A549 (cell line): ENCODE data around the gene CHD1L.

ENCODE experiments used
- CHD2 ChIP-seq: fragments of 150-350 bp; IDR thresholded peaks from 2 replicates; pipeline ENCODE4 v1.6.1; 2014; ENCODE audit warnings: low read length; ENCODE audit not compliant: partially characterized antibody
- CHD4 ChIP-seq: fragments of 200-600 bp; sonication (generic); IDR thresholded peaks from 2 replicates; pipeline ENCODE4 v1.6.1; 2016; ENCODE audit warnings: antibody characterized with exemption, mild to moderate bottlenecking, borderline replicate concordance
- EP300 ChIP-seq, 2 experiments: fragments of >200 bp; sonication (Bioruptor Twin); formaldehyde crosslinking; IDR thresholded peaks; 2 replicates in 1 of 2; 3 replicates in 1 of 2; pipeline ENCODE4 v1.6.1; 2016 to 2017
- FOSL2 ChIP-seq, 2 experiments: fragments of 450-650 bp in 1 of 2; fragments of >200 bp in 1 of 2; sonication (Bioruptor Twin) in 1 of 2; formaldehyde crosslinking; IDR thresholded peaks; 2 replicates each; pipeline versions ENCODE4 v1.5.0 to v1.6.1; 2016 to 2020; ENCODE audit warnings: mild to moderate bottlenecking in 1 of 2, moderate library complexity in 1 of 2
- NR3C1 ChIP-seq: fragments of >200 bp; sonication (Bioruptor Twin); formaldehyde crosslinking; IDR thresholded peaks from 3 replicates; pipeline ENCODE4 v1.6.1; 2017
- POLR2A ChIP-seq: IDR thresholded peaks from 2 replicates; pipeline ENCODE4 v1.6.1; 2012; ENCODE audit warnings: mild to moderate bottlenecking, low read length
- POLR2AphosphoS2 ChIP-seq: conservative IDR thresholded peaks from 2 replicates; pipeline ENCODE4 v1.6.1; 2012; ENCODE audit warnings: low read length, improper control_type of control experiment, inconsistent platforms
- RAD21 ChIP-seq, 2 experiments: fragments of >200 bp in 1 of 2; sonication (Bioruptor Twin) in 1 of 2; formaldehyde crosslinking in 1 of 2; IDR thresholded peaks in 1 of 2; conservative IDR thresholded peaks in 1 of 2; 2 replicates in 1 of 2; 3 replicates in 1 of 2; pipeline ENCODE4 v1.6.1; 2012 to 2018; ENCODE audit warnings: inconsistent platforms in 1 of 2
- RNF2 ChIP-seq: fragments of 200-600 bp; sonication (generic); IDR thresholded peaks from 2 replicates; pipeline ENCODE4 v1.6.1; 2016; ENCODE audit warnings: low read depth, mild to moderate bottlenecking, antibody characterized with exemption, moderate library complexity, borderline replicate concordance
- SMC3 ChIP-seq: fragments of >200 bp; sonication (Bioruptor Twin); formaldehyde crosslinking; IDR thresholded peaks from 3 replicates; pipeline ENCODE4 v1.6.1; 2018; ENCODE audit warnings: inconsistent platforms
- SREBF2 ChIP-seq: fragments of 450-650 bp; IDR thresholded peaks from 2 replicates; pipeline ENCODE4 v1.6.1; 2014; ENCODE audit warnings: mild to moderate bottlenecking, moderate library complexity
- TF ChIP-seq, protein P1 (sequence below): fragments of >200 bp; sonication (Bioruptor Twin); formaldehyde crosslinking; IDR thresholded peaks from 3 replicates; pipeline ENCODE4 v1.5.1; 2016
- TF ChIP-seq, protein P2 (sequence below): fragments of 200-600 bp; sonication (generic); IDR thresholded peaks from 2 replicates; pipeline ENCODE4 v1.6.1; 2016; ENCODE audit warnings: antibody characterized with exemption, mild to moderate bottlenecking, moderate library complexity

DNA sequence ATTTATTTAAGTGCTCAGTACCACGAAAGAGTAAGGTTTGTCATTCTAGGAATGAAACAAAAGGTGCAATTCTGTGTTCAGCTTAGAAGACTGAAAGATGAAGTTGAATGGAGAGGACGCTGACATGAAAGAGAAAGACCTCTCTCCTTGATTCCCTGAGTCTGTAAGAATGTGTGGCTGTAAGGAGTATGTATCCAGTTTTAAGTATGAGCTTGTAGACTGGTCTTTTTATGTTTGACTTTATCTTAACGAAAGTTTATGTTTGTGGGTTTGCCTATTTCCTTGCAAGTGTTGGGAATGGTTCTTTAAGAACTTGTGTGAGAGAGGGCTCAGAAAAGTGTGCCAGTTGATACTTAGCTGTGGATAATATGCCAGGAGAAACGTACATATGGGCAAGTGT is 1.4 kb downstream of the CHD1L start:
- TF ChIP-seq SREBF2 = no peak
- TF ChIP-seq, protein P1, sequence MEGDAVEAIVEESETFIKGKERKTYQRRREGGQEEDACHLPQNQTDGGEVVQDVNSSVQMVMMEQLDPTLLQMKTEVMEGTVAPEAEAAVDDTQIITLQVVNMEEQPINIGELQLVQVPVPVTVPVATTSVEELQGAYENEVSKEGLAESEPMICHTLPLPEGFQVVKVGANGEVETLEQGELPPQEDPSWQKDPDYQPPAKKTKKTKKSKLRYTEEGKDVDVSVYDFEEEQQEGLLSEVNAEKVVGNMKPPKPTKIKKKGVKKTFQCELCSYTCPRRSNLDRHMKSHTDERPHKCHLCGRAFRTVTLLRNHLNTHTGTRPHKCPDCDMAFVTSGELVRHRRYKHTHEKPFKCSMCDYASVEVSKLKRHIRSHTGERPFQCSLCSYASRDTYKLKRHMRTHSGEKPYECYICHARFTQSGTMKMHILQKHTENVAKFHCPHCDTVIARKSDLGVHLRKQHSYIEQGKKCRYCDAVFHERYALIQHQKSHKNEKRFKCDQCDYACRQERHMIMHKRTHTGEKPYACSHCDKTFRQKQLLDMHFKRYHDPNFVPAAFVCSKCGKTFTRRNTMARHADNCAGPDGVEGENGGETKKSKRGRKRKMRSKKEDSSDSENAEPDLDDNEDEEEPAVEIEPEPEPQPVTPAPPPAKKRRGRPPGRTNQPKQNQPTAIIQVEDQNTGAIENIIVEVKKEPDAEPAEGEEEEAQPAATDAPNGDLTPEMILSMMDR = no peak
- TF ChIP-seq EP300 (IDR thresholded peaks at IDR 0.05) = no peak
- TF ChIP-seq, protein P2, sequence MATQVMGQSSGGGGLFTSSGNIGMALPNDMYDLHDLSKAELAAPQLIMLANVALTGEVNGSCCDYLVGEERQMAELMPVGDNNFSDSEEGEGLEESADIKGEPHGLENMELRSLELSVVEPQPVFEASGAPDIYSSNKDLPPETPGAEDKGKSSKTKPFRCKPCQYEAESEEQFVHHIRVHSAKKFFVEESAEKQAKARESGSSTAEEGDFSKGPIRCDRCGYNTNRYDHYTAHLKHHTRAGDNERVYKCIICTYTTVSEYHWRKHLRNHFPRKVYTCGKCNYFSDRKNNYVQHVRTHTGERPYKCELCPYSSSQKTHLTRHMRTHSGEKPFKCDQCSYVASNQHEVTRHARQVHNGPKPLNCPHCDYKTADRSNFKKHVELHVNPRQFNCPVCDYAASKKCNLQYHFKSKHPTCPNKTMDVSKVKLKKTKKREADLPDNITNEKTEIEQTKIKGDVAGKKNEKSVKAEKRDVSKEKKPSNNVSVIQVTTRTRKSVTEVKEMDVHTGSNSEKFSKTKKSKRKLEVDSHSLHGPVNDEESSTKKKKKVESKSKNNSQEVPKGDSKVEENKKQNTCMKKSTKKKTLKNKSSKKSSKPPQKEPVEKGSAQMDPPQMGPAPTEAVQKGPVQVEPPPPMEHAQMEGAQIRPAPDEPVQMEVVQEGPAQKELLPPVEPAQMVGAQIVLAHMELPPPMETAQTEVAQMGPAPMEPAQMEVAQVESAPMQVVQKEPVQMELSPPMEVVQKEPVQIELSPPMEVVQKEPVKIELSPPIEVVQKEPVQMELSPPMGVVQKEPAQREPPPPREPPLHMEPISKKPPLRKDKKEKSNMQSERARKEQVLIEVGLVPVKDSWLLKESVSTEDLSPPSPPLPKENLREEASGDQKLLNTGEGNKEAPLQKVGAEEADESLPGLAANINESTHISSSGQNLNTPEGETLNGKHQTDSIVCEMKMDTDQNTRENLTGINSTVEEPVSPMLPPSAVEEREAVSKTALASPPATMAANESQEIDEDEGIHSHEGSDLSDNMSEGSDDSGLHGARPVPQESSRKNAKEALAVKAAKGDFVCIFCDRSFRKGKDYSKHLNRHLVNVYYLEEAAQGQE = no peak
- TF ChIP-seq SMC3 = no peak
- no peak for TF ChIP-seq POLR2A
- TF ChIP-seq CHD4 = no peak
- no peak for TF ChIP-seq FOSL2 (IDR thresholded peaks at IDR 0.05)
- TF ChIP-seq FOSL2 (CRISPR knock-in tag; IDR thresholded peaks at IDR 0.05) = no peak
- TF ChIP-seq RAD21 (conservative IDR thresholded peaks at IDR 0.05 in 1 of 2, IDR thresholded peaks at IDR 0.05 in 1 of 2) = no peak
- TF ChIP-seq CHD2 = no peak
- no peak for TF ChIP-seq POLR2AphosphoS2
- no peak for TF ChIP-seq NR3C1
- no peak for TF ChIP-seq RNF2
